CD14-positive monocyte (primary cell): ENCODE results near the gene SRSF2. TPM values are rescaled to one million over a fixed set of nuclear protein-coding genes. Genes with fewer than 3 reads are reported as not detected.

Source experiments
- DNase-seq, 3 donors: peaks; one replicate each; pipeline ENCODE4 v3.0.0-alpha.2; 2011 to 2022
- H2AFZ ChIP-seq: 2 replicates; pipeline ENCODE4 v1.6.0; 2012; ENCODE audit warnings: mild to moderate bottlenecking, low read depth, low read length, inconsistent platforms; ENCODE audit not compliant: insufficient read depth, poor library complexity, severe bottlenecking
- H3K27ac ChIP-seq, 2 donors: 1 replicate in 1 of 2; 2 replicates in 1 of 2; pipeline ENCODE4 v1.5.1; 2012 to 2013; ENCODE audit warnings: low read length in 2 of 2, control low read depth in 1 of 2, inconsistent platforms in 1 of 2, low read depth in 1 of 2, mild to moderate bottlenecking in 1 of 2
- H3K27me3 ChIP-seq, 2 donors: one replicate each; pipeline versions ENCODE4 v1.6.0 to v1.6.1; 2011 to 2013; ENCODE audit warnings: low read length in 2 of 2; ENCODE audit not compliant: control insufficient read depth in 2 of 2, insufficient read depth in 2 of 2
- H3K36me3 ChIP-seq, 2 donors: replicated peaks in 1 of 2; 1 replicate in 1 of 2; 2 replicates in 1 of 2; pipeline versions ENCODE4 v1.5.1 to v1.6.1; 2012 to 2013; ENCODE audit warnings: low read length in 2 of 2, control low read depth in 1 of 2, inconsistent platforms in 1 of 2, mild to moderate bottlenecking in 1 of 2; ENCODE audit not compliant: insufficient read depth in 2 of 2, control insufficient read depth in 1 of 2
- H3K4me1 ChIP-seq, 2 donors: 1 replicate in 1 of 2; 2 replicates in 1 of 2; pipeline versions ENCODE4 v1.5.1 to v1.6.1; 2012 to 2013; ENCODE audit warnings: low read length in 2 of 2, control low read depth in 1 of 2, inconsistent platforms in 1 of 2, mild to moderate bottlenecking in 1 of 2, moderate library complexity in 1 of 2; ENCODE audit not compliant: insufficient read depth in 2 of 2, control insufficient read depth in 1 of 2
- H3K4me2 ChIP-seq: replicated peaks from 2 replicates; pipeline ENCODE3; 2012; ENCODE audit warnings: low read length, moderate library complexity, mild to moderate bottlenecking; ENCODE audit not compliant: poor library complexity, severe bottlenecking; ENCODE audit errors: extremely low read depth
- H3K4me3 ChIP-seq, 3 experiments: fragments of 200-600 bp in 1 of 3; sonication (generic) in 1 of 3; replicated peaks in 1 of 3; 1 replicate in 2 of 3; 2 replicates in 1 of 3; pipeline ENCODE4 v1.5.1; 2011 to 2013; ENCODE audit warnings: low read length in 3 of 3, mild to moderate bottlenecking in 3 of 3, control low read depth in 2 of 3, low read depth in 2 of 3, inconsistent platforms in 1 of 3, moderate library complexity in 1 of 3
- H3K79me2 ChIP-seq: 2 replicates; pipeline ENCODE4 v1.6.0; 2012; ENCODE audit warnings: mild to moderate bottlenecking, control low read depth, inconsistent platforms, low read length, moderate library complexity; ENCODE audit not compliant: insufficient read depth
- H3K9ac ChIP-seq: 2 replicates; pipeline ENCODE4 v1.6.0; 2017; ENCODE audit warnings: low read length, mild to moderate bottlenecking; ENCODE audit not compliant: insufficient read depth, poor library complexity, severe bottlenecking
- H3K9me3 ChIP-seq, 2 donors: replicated peaks in 1 of 2; 1 replicate in 1 of 2; 2 replicates in 1 of 2; pipeline versions ENCODE4 v1.5.1 to v1.6.1; 2012 to 2013; ENCODE audit warnings: low read length in 2 of 2, control low read depth in 1 of 2; ENCODE audit not compliant: control insufficient read depth in 1 of 2, insufficient read depth in 1 of 2
- H4K20me1 ChIP-seq: 2 replicates; pipeline ENCODE4 v1.6.0; 2012; ENCODE audit warnings: mild to moderate bottlenecking, low read length, control low read depth, moderate library complexity; ENCODE audit not compliant: insufficient read depth
- H3K27ac Mint-ChIP-seq, 7 donors: one replicate each; pipeline ENCODE4 v1.8.0; 2020; ENCODE audit warnings: mild to moderate bottlenecking in 7 of 7, mixed read lengths in 7 of 7, moderate library complexity in 6 of 7, inconsistent platforms in 2 of 7
- H3K27me3 Mint-ChIP-seq, 3 donors: one replicate each; pipeline ENCODE4 v1.8.0; 2021 to 2022; ENCODE audit warnings: low read depth in 3 of 3, mild to moderate bottlenecking in 3 of 3, mixed read lengths in 3 of 3, moderate library complexity in 3 of 3, inconsistent platforms in 1 of 3
- H3K36me3 Mint-ChIP-seq, 2 donors: one replicate each; pipeline ENCODE4 v1.8.0; 2020; ENCODE audit warnings: mixed read lengths in 2 of 2, inconsistent platforms in 1 of 2, mild to moderate bottlenecking in 1 of 2
- H3K4me1 Mint-ChIP-seq: one replicate; pipeline ENCODE4 v1.8.0; 2020; ENCODE audit warnings: mild to moderate bottlenecking, mixed read lengths
- H3K4me3 Mint-ChIP-seq, 2 donors: one replicate each; pipeline ENCODE4 v1.8.0; 2020; ENCODE audit warnings: mild to moderate bottlenecking in 2 of 2, mixed read lengths in 2 of 2, moderate library complexity in 1 of 2
- H3K9me3 Mint-ChIP-seq, 7 donors: one replicate each; pipeline ENCODE4 v1.8.0; 2020 to 2022; ENCODE audit warnings: mixed read lengths in 7 of 7, mild to moderate bottlenecking in 6 of 7, moderate library complexity in 6 of 7, inconsistent platforms in 2 of 7
- WGBS: methylation state at CpG from one replicate; pipeline ENCODE4 v1.1.5; 2013; ENCODE audit warnings: missing lambda C conversion rate; ENCODE audit not compliant: insufficient coverage; 5-methylcytosine and 5-hydroxymethylcytosine counted together
- intact Hi-C, 2 donors: fragments of 100-400 bp; cut with micrococcal nuclease; formaldehyde crosslinking; loops; one replicate each; pipeline versions ENCODE4 v1.15.0 to v1.15.1; 2023
- polyA plus RNA-seq, 3 donors: library from polyadenylated mRNA; depleted of rRNA in 1 of 3; unstranded in 2 of 3; stranded (reverse) in 1 of 3; fragments of 300-500 nt in 2 of 3; fragments of >200 nt in 1 of 3; fragmentation: Illumina TruSeq in 2 of 3; gene quantifications; 1 replicate in 2 of 3; 2 replicates in 1 of 3; pipeline ENCODE4 v1.2.3, GENCODE V29; 2012 to 2021
- TF ChIP-seq, protein P1 (sequence below): fragments of 200-600 bp; IDR thresholded peaks from one replicate; pipeline ENCODE4 v1.8.0; 2022; ENCODE audit warnings: antibody characterized with exemption, mild to moderate bottlenecking

SRSF2 gene
- polyA plus RNA-seq, 3 donors, result 124 to 386 (median 125) TPM

DNA sequence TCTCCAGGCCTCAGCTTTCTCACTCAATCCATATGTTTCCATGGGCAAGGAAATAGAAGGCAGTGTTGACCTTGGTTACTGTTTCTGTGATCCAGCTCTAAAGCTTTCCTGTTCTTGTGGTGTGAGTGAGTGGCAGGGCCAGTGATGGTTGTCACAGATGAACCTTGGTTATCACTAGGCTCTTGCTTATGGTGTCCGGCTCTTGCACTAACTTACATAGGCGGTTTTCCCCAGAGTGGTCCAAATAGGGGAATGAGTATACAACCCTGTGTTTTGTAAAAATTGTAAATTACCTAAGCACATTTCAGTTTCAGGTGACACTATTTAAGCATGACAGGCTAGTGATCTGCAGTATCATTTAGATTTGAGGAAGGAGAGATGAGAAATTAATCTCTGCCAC lies 7.6 kb upstream of the SRSF2 start:
- Histone ChIP-seq H4K20me1 (no peaks in the 10 kb centered on the region), H3K27ac (no peak overlapping the region), H3K79me2 (peaks cover under 1% of the 10 kb centered on the region), H3K4me3 (no peak overlapping the region), H3K4me2 (no peak overlapping the region), H2AFZ (no peak overlapping the region), H3K9ac (no peak overlapping the region), H3K9me3 (no peaks in the 10 kb centered on the region), H3K27me3 (no peaks in the 10 kb centered on the region), H3K4me1 (no peaks in the 10 kb centered on the region), H3K36me3 (peaks cover 47 to 89% of the 10 kb centered on the region in 2 donors)
- DNase-seq, result no peak
- intact Hi-C loops, result no loop called here
- H3K4me3 Mint-ChIP-seq, result no peak overlapping the region
- no peaks in the 10 kb centered on the region for H3K9me3 Mint-ChIP-seq
- peaks cover 65 to 88% of the 10 kb centered on the region in 2 donors for H3K36me3 Mint-ChIP-seq
- TF ChIP-seq, protein P1, sequence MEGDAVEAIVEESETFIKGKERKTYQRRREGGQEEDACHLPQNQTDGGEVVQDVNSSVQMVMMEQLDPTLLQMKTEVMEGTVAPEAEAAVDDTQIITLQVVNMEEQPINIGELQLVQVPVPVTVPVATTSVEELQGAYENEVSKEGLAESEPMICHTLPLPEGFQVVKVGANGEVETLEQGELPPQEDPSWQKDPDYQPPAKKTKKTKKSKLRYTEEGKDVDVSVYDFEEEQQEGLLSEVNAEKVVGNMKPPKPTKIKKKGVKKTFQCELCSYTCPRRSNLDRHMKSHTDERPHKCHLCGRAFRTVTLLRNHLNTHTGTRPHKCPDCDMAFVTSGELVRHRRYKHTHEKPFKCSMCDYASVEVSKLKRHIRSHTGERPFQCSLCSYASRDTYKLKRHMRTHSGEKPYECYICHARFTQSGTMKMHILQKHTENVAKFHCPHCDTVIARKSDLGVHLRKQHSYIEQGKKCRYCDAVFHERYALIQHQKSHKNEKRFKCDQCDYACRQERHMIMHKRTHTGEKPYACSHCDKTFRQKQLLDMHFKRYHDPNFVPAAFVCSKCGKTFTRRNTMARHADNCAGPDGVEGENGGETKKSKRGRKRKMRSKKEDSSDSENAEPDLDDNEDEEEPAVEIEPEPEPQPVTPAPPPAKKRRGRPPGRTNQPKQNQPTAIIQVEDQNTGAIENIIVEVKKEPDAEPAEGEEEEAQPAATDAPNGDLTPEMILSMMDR, result no peak
- H3K4me1 Mint-ChIP-seq, result peaks cover 4% of the 10 kb centered on the region
- WGBS, result no CpG with 5 or more reads among the region's 2 CpGs
- no peaks in the 10 kb centered on the region for H3K27me3 Mint-ChIP-seq
- H3K27ac Mint-ChIP-seq, result no peak overlapping the region

DNA sequence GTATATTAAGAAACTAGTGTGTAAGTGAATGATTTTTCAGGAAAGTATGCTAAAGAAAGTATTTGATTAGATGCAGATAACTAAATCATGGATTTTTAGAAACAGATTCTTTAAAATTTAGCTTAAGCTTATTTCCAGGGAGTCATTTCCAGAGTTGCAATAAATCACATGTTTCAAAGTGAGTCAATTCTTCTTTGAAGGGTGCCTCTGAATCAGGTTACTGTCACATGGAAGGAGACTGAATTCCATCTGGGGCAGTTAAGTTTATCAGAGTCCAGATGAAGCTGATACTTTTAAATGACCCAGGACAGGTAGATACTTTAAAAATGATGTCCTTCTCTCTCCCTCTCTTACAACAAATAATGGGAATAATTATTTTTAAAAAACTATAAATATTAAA lies 5.8 kb upstream of the SRSF2 start:
- no peak overlapping the region for H3K4me3 ChIP-seq
- H2AFZ ChIP-seq, result no peak overlapping the region
- Mint-ChIP-seq H3K4me1 (peaks cover 13% of the 10 kb centered on the region), H3K9me3 (no peaks in the 10 kb centered on the region), H3K27me3 (no peaks in the 10 kb centered on the region), H3K4me3 (no peak overlapping the region), H3K36me3 (peaks cover 51 to 70% of the 10 kb centered on the region in 2 donors), H3K27ac (no peak overlapping the region)
- TF ChIP-seq, protein P1, result no peak
- peaks cover 18% of the 10 kb centered on the region for H3K79me2 ChIP-seq
- H3K4me2 ChIP-seq, result no peak overlapping the region
- H3K27me3 ChIP-seq, result no peaks in the 10 kb centered on the region
- H3K9me3 ChIP-seq, result no peaks in the 10 kb centered on the region
- H3K9ac ChIP-seq, result no peak overlapping the region
- H3K27ac ChIP-seq, result no peak overlapping the region
- peaks cover 3% of the 10 kb centered on the region for H4K20me1 ChIP-seq
- peaks cover 44 to 71% of the 10 kb centered on the region in 2 donors for H3K36me3 ChIP-seq
- DNase-seq, result no peak
- intact Hi-C loops, result no loop called here
- peaks cover 10 to 13% of the 10 kb centered on the region in 2 donors for H3K4me1 ChIP-seq
